HUES6 (cell line): ENCODE results near the gene PRIMA1.

ENCODE experiments used
- H3K27ac ChIP-seq: 2 replicates; pipeline ENCODE4 v1.7.0; 2013; ENCODE audit warnings: low read depth, mild to moderate bottlenecking, low read length, inconsistent platforms
- H3K27me3 ChIP-seq: 2 replicates; pipeline ENCODE4 v1.6.1; 2013; ENCODE audit warnings: low read length; ENCODE audit not compliant: control insufficient read depth, insufficient read depth
- H3K36me3 ChIP-seq: 2 replicates; pipeline ENCODE4 v1.6.1; 2013; ENCODE audit warnings: low read length; ENCODE audit not compliant: control insufficient read depth, insufficient read depth
- H3K4me1 ChIP-seq: 2 replicates; pipeline ENCODE4 v1.6.1; 2013; ENCODE audit warnings: low read length; ENCODE audit not compliant: control insufficient read depth, insufficient read depth
- H3K4me3 ChIP-seq: 2 replicates; pipeline ENCODE4 v1.5.1; 2013; ENCODE audit warnings: low read depth, low read length
- H3K9ac ChIP-seq: one replicate; pipeline ENCODE4 v1.6.1; 2013; ENCODE audit warnings: mild to moderate bottlenecking, low read length
- H3K9me3 ChIP-seq: 2 replicates; pipeline ENCODE4 v1.6.1; 2013; ENCODE audit warnings: low read depth, low read length; ENCODE audit not compliant: control insufficient read depth, insufficient read depth

Gene PRIMA1

GRCh38 chr14:93688820-93689219 lies 99.5 kb downstream of the PRIMA1 start:
- H3K27me3 ChIP-seq = no peaks in the 10 kb centered on the region
- no peaks in the 10 kb centered on the region for H3K36me3 ChIP-seq
- no peaks in the 10 kb centered on the region for H3K9me3 ChIP-seq
- peak overlapping the region; percentile 55 for H3K9ac ChIP-seq
- H3K4me3 ChIP-seq = peak overlapping the region; percentile 7; the same call in 1 of the 2 replicates
- peak overlapping the region; percentile 21; the same call in 1 of the 2 replicates for H3K27ac ChIP-seq
- peaks cover 66% of the 10 kb centered on the region for H3K4me1 ChIP-seq

DNA sequence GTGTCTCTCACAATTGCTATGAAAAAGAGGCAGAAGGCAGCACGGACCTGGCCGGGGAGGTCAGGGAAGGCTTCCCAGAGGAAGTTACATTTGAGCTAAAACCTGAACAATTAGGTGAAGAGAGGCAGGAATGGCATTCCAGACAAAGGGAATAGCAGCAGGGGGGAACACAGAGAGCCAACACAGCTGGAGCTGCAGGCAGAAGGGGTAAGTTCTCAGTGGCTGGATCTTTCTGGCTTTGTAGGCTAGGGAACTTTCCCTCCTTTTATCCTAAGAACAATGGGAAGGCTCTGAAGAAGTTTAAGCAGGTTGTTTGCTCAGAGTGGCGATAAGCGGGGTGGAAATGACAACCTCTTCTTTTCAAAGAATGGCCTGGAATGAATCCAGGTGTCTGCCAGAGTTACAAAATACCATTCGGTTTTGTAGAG lies 100.0 kb downstream of the PRIMA1 start:
- H3K36me3 ChIP-seq = no peaks in the 10 kb centered on the region
- H3K4me1 ChIP-seq = peaks cover 60% of the 10 kb centered on the region
- H3K9me3 ChIP-seq = no peaks in the 10 kb centered on the region
- peak overlapping the region; percentile 55 for H3K9ac ChIP-seq
- H3K27ac ChIP-seq = peak overlapping the region; percentile 66; the same call in 1 of the 2 replicates
- no peaks in the 10 kb centered on the region for H3K27me3 ChIP-seq
- peak overlapping the region; percentile 19 for H3K4me3 ChIP-seq

DNA sequence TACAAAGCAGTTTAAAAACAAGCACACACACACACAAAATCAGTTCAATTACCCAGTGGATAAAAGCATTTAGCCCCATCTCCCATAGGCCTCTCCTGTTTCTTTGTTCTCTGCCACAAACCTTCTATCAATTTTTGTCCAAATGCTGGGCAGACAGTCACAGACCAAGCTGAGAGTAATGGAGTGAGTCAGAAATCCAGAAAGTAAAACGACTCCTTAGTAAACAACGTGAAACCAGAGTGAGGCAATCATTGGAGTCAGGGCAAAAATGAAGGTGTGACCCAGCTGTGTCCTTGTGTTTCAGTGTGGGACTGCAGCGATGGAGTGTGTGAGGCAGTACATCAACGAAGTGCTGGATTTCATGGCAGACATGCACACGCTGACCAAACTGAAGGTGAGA lies 102.0 kb downstream of the PRIMA1 start:
- Histone ChIP-seq H3K27ac (no peak overlapping the region), H3K36me3 (no peaks in the 10 kb centered on the region), H3K4me1 (peaks cover 46% of the 10 kb centered on the region), H3K9ac (no peak overlapping the region), H3K27me3 (no peaks in the 10 kb centered on the region), H3K9me3 (no peaks in the 10 kb centered on the region), H3K4me3 (no peak overlapping the region)

DNA sequence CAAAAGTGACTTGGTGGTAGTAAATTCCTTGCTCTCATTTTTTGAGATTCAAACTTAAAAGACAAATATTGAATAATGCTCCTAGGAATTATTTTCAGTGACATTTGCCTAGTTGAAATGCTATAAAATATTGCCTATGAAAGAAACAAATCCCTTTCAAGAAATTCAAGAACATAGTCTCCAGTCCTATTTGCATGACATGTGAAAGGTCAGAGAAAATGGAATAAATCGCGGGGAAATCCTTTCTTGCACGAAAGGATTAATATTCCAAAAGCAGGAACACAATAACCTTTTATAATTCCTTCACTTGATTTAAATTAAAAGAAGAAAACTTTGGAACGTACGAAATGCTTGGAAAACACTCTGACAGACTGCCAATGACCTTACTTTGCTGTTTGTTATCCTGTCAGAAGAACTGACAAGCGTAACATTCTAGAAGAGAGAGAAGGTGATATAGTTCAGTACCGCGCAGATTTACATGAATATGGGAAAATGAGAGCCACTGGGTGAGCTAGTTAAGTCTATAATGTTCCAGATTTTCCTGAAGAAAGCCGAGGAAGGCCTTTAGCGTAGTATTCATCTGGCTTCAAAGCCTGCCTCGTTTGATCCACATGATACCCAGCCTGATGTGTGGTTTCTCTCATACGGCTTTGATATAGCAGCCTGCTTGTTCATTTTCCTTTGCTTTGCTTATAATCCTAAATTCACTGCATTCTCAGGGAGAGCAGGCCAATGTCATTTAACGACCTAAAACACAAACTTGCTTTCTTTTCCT lies 103.0 kb downstream of the PRIMA1 start:
- Histone ChIP-seq H3K36me3 (no peaks in the 10 kb centered on the region), H3K27me3 (no peaks in the 10 kb centered on the region), H3K9me3 (no peaks in the 10 kb centered on the region), H3K4me3 (no peak overlapping the region), H3K27ac (no peak overlapping the region), H3K4me1 (peaks cover 44% of the 10 kb centered on the region), H3K9ac (no peak overlapping the region)

GRCh38 chr14:93683226-93683625 lies 105.1 kb downstream of the PRIMA1 start:
- Histone ChIP-seq H3K27me3 (no peaks in the 10 kb centered on the region), H3K36me3 (no peaks in the 10 kb centered on the region), H3K27ac (no peak overlapping the region), H3K9me3 (no peaks in the 10 kb centered on the region), H3K9ac (no peak overlapping the region), H3K4me3 (no peak overlapping the region), H3K4me1 (peaks cover 29% of the 10 kb centered on the region)

- Histone ChIP-seq H3K4me3 (no peak overlapping the region), H3K36me3 (no peaks in the 10 kb centered on the region), H3K27me3 (no peaks in the 10 kb centered on the region), H3K9ac (no peak overlapping the region), H3K4me1 (peaks cover 22% of the 10 kb centered on the region), H3K27ac (no peak overlapping the region), H3K9me3 (no peaks in the 10 kb centered on the region)
Observed at GRCh38 chr14:93682459-93682858, 105.8 kb downstream of the PRIMA1 start.

- Histone ChIP-seq H3K4me3 (no peak overlapping the region), H3K36me3 (no peaks in the 10 kb centered on the region), H3K9me3 (no peaks in the 10 kb centered on the region), H3K4me1 (no peaks in the 10 kb centered on the region), H3K27me3 (no peaks in the 10 kb centered on the region), H3K27ac (no peak overlapping the region), H3K9ac (no peak overlapping the region)
Observed at GRCh38 chr14:93676416-93676958, 111.8 kb downstream of the PRIMA1 start.

DNA sequence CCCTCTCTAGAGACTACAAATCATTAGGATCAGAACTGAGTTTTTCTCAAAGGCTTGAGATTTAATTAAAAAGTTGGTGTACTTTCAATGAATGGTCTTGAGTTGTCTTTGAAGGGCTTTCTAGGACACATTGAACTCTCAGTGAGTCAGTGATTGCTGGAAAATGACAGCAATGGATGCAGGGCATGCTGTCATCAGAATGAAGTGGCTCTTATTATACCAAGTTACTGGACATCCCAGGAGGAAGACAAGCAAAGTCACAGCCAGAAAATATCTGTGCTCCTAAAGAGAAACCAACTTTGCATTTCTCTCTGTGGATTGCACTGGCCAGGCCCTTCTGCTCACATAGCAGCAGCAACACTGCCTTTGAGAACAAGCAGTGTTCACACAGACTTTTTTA lies 112.6 kb downstream of the PRIMA1 start:
- H3K27ac ChIP-seq = no peak overlapping the region

GRCh38 chr14:93674343-93674742 lies 113.9 kb downstream of the PRIMA1 start:
- Histone ChIP-seq H3K27ac (no peak overlapping the region), H3K4me1 (no peaks in the 10 kb centered on the region), H3K27me3 (no peaks in the 10 kb centered on the region), H3K9ac (no peak overlapping the region), H3K9me3 (no peaks in the 10 kb centered on the region), H3K36me3 (no peaks in the 10 kb centered on the region), H3K4me3 (no peak overlapping the region)

More for the DNA sequence above, 112.6 kb downstream of the PRIMA1 start:
- H3K9me3 ChIP-seq = no peaks in the 10 kb centered on the region
- no peaks in the 10 kb centered on the region for H3K4me1 ChIP-seq
- H3K27me3 ChIP-seq = no peaks in the 10 kb centered on the region
- no peak overlapping the region for H3K4me3 ChIP-seq
- no peak overlapping the region for H3K9ac ChIP-seq
- H3K36me3 ChIP-seq = no peaks in the 10 kb centered on the region

- H3K27me3 ChIP-seq = no peaks in the 10 kb centered on the region
- H3K4me3 ChIP-seq = no peak overlapping the region
- H3K9ac ChIP-seq = no peak overlapping the region
- H3K9me3 ChIP-seq = peaks cover 12% of the 10 kb centered on the region
- H3K27ac ChIP-seq = no peak overlapping the region; the same call in 1 of the 2 replicates
- H3K36me3 ChIP-seq = no peaks in the 10 kb centered on the region
- no peaks in the 10 kb centered on the region for H3K4me1 ChIP-seq
Observed at GRCh38 chr14:93669632-93670031, 118.7 kb downstream of the PRIMA1 start.
